WTC11 (cell line): ENCODE results near the gene SCNM1. TPM values are rescaled to one million over a fixed set of nuclear protein-coding genes. Genes with fewer than 3 reads are reported as not detected.
A peak's percentile ranks its signal among the peaks of the same experiment; 100 is the strongest.

Experiments
- ATAC-seq: fragments of 200-7000 bp; cut with Tn5 transposase; 2 replicates; pipeline ENCODE4 v1.10.0; 2021; ENCODE audit warnings: mild to moderate bottlenecking, moderate library complexity
- CTCF ChIA-PET: fragments of 300-600 bp; sonication (Branson Sonifier 250); formaldehyde crosslinking; loops from one replicate; lab custom pipeline; 2021; ENCODE audit warnings: antibody characterized with exemption; lab: Charles Lee
- POLR2A ChIA-PET: fragments of 350-600 bp; sonication (Branson Sonifier 250); formaldehyde crosslinking; loops from one replicate; lab custom pipeline; 2021; ENCODE audit warnings: antibody characterized with exemption; lab: Charles Lee
- DNase-seq: peaks from one replicate; pipeline ENCODE4 v3.0.0; 2021; ENCODE audit warnings: low spot score
- H3K27ac Mint-ChIP-seq: 2 replicates; pipeline ENCODE4 v1.8.0; 2021; ENCODE audit warnings: mixed read lengths
- H3K27me3 Mint-ChIP-seq: 2 replicates; pipeline ENCODE4 v1.8.0; 2021; ENCODE audit warnings: low read depth, mild to moderate bottlenecking, moderate library complexity, mixed read lengths
- H3K36me3 Mint-ChIP-seq: 2 replicates; pipeline ENCODE4 v1.8.0; 2021; ENCODE audit warnings: mixed read lengths
- H3K4me1 Mint-ChIP-seq: 2 replicates; pipeline ENCODE4 v1.8.0; 2022; ENCODE audit warnings: mixed read lengths
- H3K4me3 Mint-ChIP-seq: 2 replicates; pipeline ENCODE4 v1.8.0; 2021; ENCODE audit warnings: mild to moderate bottlenecking, moderate library complexity, mixed read lengths
- H3K9me3 Mint-ChIP-seq: 2 replicates; pipeline ENCODE4 v1.8.0; 2021; ENCODE audit warnings: mixed read lengths
- CDX4 ChIP-seq: fragments of 250-450 bp; sonication (Bioruptor Pico); IDR thresholded peaks from 2 replicates; pipeline ENCODE4 v1.9.0; 2021; ENCODE audit warnings: moderate library complexity, mild to moderate bottlenecking, inconsistent platforms, borderline replicate concordance
- CREM ChIP-seq: sonication (generic); formaldehyde crosslinking; IDR thresholded peaks from 2 replicates; pipeline ENCODE4 v1.8.1; 2022; ENCODE audit warnings: mild to moderate bottlenecking, missing genetic modification reagents, moderate library complexity
- E2F1 ChIP-seq: sonication (generic); formaldehyde crosslinking; IDR thresholded peaks from 2 replicates; pipeline ENCODE4 v1.8.0; 2022; ENCODE audit warnings: mild to moderate bottlenecking, missing genetic modification reagents
- ETV6 ChIP-seq: sonication (generic); formaldehyde crosslinking; IDR thresholded peaks from 2 replicates; pipeline ENCODE4 v1.8.1; 2022; ENCODE audit warnings: mild to moderate bottlenecking, missing genetic modification reagents
- FOXP4 ChIP-seq: sonication (generic); formaldehyde crosslinking; IDR thresholded peaks from 2 replicates; pipeline ENCODE4 v1.8.0; 2022; ENCODE audit warnings: mild to moderate bottlenecking, missing genetic modification reagents
- GTF2I ChIP-seq: fragments of 250-450 bp; sonication (Bioruptor Pico); conservative IDR thresholded peaks from 2 replicates; pipeline ENCODE4 v1.4.0; 2021; ENCODE audit warnings: mild to moderate bottlenecking
- JAZF1 ChIP-seq: fragments of 250-450 bp; sonication (Bioruptor Pico); IDR thresholded peaks from 2 replicates; pipeline ENCODE4 v1.9.0; 2021; ENCODE audit warnings: moderate library complexity, mild to moderate bottlenecking, inconsistent platforms
- MAX ChIP-seq: sonication (generic); formaldehyde crosslinking; IDR thresholded peaks from 2 replicates; pipeline ENCODE4 v1.8.0; 2022; ENCODE audit warnings: mild to moderate bottlenecking, missing genetic modification reagents
- MXD4 ChIP-seq: fragments of 250-450 bp; sonication (Bioruptor Pico); IDR thresholded peaks from 2 replicates; pipeline ENCODE4 v1.8.0; 2021; ENCODE audit warnings: mild to moderate bottlenecking, moderate library complexity, borderline replicate concordance
- NFYB ChIP-seq: sonication (generic); formaldehyde crosslinking; conservative IDR thresholded peaks from 2 replicates; pipeline ENCODE4 v1.8.0; 2022; ENCODE audit warnings: low read depth, missing genetic modification reagents
- NR2C2 ChIP-seq: sonication (generic); formaldehyde crosslinking; IDR thresholded peaks from 2 replicates; pipeline ENCODE4 v1.8.0; 2022; ENCODE audit warnings: mild to moderate bottlenecking, missing genetic modification reagents
- PRRX2 ChIP-seq: fragments of 250-450 bp; sonication (Bioruptor Pico); IDR thresholded peaks from 2 replicates; pipeline ENCODE4 v1.8.0; 2021; ENCODE audit warnings: mild to moderate bottlenecking
- SMAD4 ChIP-seq: sonication (generic); formaldehyde crosslinking; IDR thresholded peaks from 2 replicates; pipeline ENCODE4 v1.8.0; 2022; ENCODE audit warnings: mild to moderate bottlenecking, missing genetic modification reagents
- SP1 ChIP-seq: sonication (generic); formaldehyde crosslinking; conservative IDR thresholded peaks from 2 replicates; pipeline ENCODE4 v1.8.1; 2022; ENCODE audit warnings: missing genetic modification reagents
- TCF7 ChIP-seq: sonication (generic); formaldehyde crosslinking; IDR thresholded peaks from 2 replicates; pipeline ENCODE4 v1.8.0; 2022; ENCODE audit warnings: mild to moderate bottlenecking, low read depth, missing genetic modification reagents, moderate library complexity
- TEAD4 ChIP-seq: sonication (generic); formaldehyde crosslinking; IDR thresholded peaks from 2 replicates; pipeline ENCODE4 v1.8.0; 2022; ENCODE audit warnings: mild to moderate bottlenecking, missing genetic modification reagents
- TP53 ChIP-seq: sonication (generic); formaldehyde crosslinking; IDR thresholded peaks from 2 replicates; pipeline ENCODE4 v1.8.1; 2023; ENCODE audit warnings: mild to moderate bottlenecking, missing genetic modification reagents
- ZNF138 ChIP-seq: sonication (generic); formaldehyde crosslinking; conservative IDR thresholded peaks from 2 replicates; pipeline ENCODE4 v1.8.1; 2022; ENCODE audit warnings: mild to moderate bottlenecking, moderate library complexity, missing genetic modification reagents
- ZNF232 ChIP-seq: sonication (generic); formaldehyde crosslinking; IDR thresholded peaks from 2 replicates; pipeline ENCODE4 v1.8.0; 2022; ENCODE audit warnings: mild to moderate bottlenecking, missing genetic modification reagents
- ZNF263 ChIP-seq: sonication (generic); formaldehyde crosslinking; IDR thresholded peaks from 2 replicates; pipeline ENCODE4 v1.8.1; 2022; ENCODE audit warnings: low read depth, mild to moderate bottlenecking, moderate library complexity, missing genetic modification reagents
- ZNF416 ChIP-seq: fragments of 250-450 bp; sonication (Bioruptor Pico); IDR thresholded peaks from 2 replicates; pipeline ENCODE4 v1.9.0; 2021; ENCODE audit warnings: mild to moderate bottlenecking, inconsistent platforms
- ZNF423 ChIP-seq: fragments of 250-450 bp; sonication (Bioruptor Pico); IDR thresholded peaks from 2 replicates; pipeline ENCODE4 v2.1.2; 2022; ENCODE audit warnings: mild to moderate bottlenecking, moderate library complexity
- ZNF512 ChIP-seq: sonication (generic); formaldehyde crosslinking; IDR thresholded peaks from 2 replicates; pipeline ENCODE4 v1.8.1; 2022; ENCODE audit warnings: missing genetic modification reagents, borderline replicate concordance
- ZNF532 ChIP-seq: fragments of 250-450 bp; sonication (Bioruptor Pico); IDR thresholded peaks from 2 replicates; pipeline ENCODE4 v1.9.0; 2021; ENCODE audit warnings: mild to moderate bottlenecking, borderline replicate concordance
- total RNA-seq: library from RNA; stranded (reverse); gene quantifications from 3 replicates; pipeline ENCODE4 v1.2.3, GENCODE V29; 2021

The SCNM1 gene
- total RNA-seq, 1 experiment from 2014 or later, result 45.3 TPM

- Mint-ChIP-seq H3K27me3 (peaks cover 44% of the 10 kb centered on the region), H3K27ac (no peak overlapping the region), H3K4me1 (peaks cover 35% of the 10 kb centered on the region), H3K9me3 (no peaks in the 10 kb centered on the region), H3K36me3 (no peaks in the 10 kb centered on the region), H3K4me3 (no peak overlapping the region)
- ATAC-seq (no peak), DNase-seq (no peak)
- POLR2A ChIA-PET, result interaction anchor here (1.5 kb wide), 1 partner anchor 16 kb away, joined by 3 read pairs; no protein-coding TSS in a partner anchor
- CTCF ChIA-PET, result interaction anchor here (1.4 kb wide), 1 partner anchor 48 kb away, joined by 13 read pairs; no protein-coding TSS in a partner anchor
- TF ChIP-seq ZNF416 (CRISPR knock-in tag) (no peak), TCF7 (CRISPR knock-in tag) (no peak), MXD4 (CRISPR knock-in tag) (no peak), ZNF263 (CRISPR knock-in tag) (no peak), ZNF138 (CRISPR knock-in tag) (no peak), E2F1 (CRISPR knock-in tag) (no peak), CDX4 (CRISPR knock-in tag) (no peak), NFYB (CRISPR knock-in tag) (no peak), SP1 (CRISPR knock-in tag) (no peak), ZNF232 (no peak), TP53 (CRISPR knock-in tag) (no peak), MAX (no peak), ZNF512 (CRISPR knock-in tag) (no peak), ETV6 (no peak), ZNF532 (no peak), TEAD4 (CRISPR knock-in tag) (no peak), ZNF423 (CRISPR knock-in tag) (no peak), PRRX2 (CRISPR knock-in tag) (no peak)
These were observed 18.3 kb upstream of the SCNM1 start for GRCh38 chr1:151147665-151148064.

- H3K9me3 Mint-ChIP-seq, result no peaks in the 10 kb centered on the region
- peaks cover 19% of the 10 kb centered on the region for H3K36me3 Mint-ChIP-seq
- ChIA-PET CTCF (interaction anchor here (0.5 to 6.9 kb wide), 20 partner anchors 9 to 161 kb away, joined by 3 to 167 read pairs (median 5); partner anchors contain the start of genes C1orf56, CDC42SE1, LYSMD1 and MLLT11), POLR2A (interaction anchor here (0.5 to 1.1 kb wide), 2 partner anchors 25 to 1218 kb away, joined by 3 to 5 read pairs; no protein-coding TSS in a partner anchor)
- DNase-seq (peak; percentile 43), ATAC-seq (peak; percentile 76)
- H3K4me3 Mint-ChIP-seq, result no peak within 1 kb of the TSS
- H3K27me3 Mint-ChIP-seq, result no peaks in the 10 kb centered on the region
- TF ChIP-seq ZNF423 (CRISPR knock-in tag) (no peak), CREM (CRISPR knock-in tag) (no peak), GTF2I (CRISPR knock-in tag) (no peak), NR2C2 (no peak), E2F1 (CRISPR knock-in tag) (no peak), FOXP4 (CRISPR knock-in tag) (no peak), JAZF1 (CRISPR knock-in tag) (no peak), SMAD4 (CRISPR knock-in tag) (no peak)
- TF ChIP-seq, all 79 proteins: peak for 0
- Mint-ChIP-seq H3K27ac (peak within 1 kb of the TSS; percentile 11; the same call in 1 of the 2 replicates), H3K4me1 (peaks cover 8% of the 10 kb centered on the region)
These were observed 9.5 kb upstream of the SCNM1 start, which contains the start of gene TNFAIP8L2 for GRCh38 chr1:151156515-151156819. Gene TNFAIP8L2 (plus strand): TSS chr1:151156649. CDS start chr1:151158698, 2,049 bp downstream.
